ENCODE measurements around the gene MTX1.
A peak's percentile ranks its signal among the peaks of the same experiment; 100 is the strongest.
"Not testable (repeated sequence)": the region's sequence is repeated elsewhere in the genome, so short reads cannot be mapped to it uniquely, and the experiment has no call there.

MTX1 gene

GRCh38 chr1:155241841-155242264 lies 33.4 kb downstream of the MTX1 start:
- DNase-seq: peak; percentile 66

GRCh38 chr1:155242805-155243358 lies 34.4 kb downstream of the MTX1 start:
- no peak for DNase-seq

DNA sequence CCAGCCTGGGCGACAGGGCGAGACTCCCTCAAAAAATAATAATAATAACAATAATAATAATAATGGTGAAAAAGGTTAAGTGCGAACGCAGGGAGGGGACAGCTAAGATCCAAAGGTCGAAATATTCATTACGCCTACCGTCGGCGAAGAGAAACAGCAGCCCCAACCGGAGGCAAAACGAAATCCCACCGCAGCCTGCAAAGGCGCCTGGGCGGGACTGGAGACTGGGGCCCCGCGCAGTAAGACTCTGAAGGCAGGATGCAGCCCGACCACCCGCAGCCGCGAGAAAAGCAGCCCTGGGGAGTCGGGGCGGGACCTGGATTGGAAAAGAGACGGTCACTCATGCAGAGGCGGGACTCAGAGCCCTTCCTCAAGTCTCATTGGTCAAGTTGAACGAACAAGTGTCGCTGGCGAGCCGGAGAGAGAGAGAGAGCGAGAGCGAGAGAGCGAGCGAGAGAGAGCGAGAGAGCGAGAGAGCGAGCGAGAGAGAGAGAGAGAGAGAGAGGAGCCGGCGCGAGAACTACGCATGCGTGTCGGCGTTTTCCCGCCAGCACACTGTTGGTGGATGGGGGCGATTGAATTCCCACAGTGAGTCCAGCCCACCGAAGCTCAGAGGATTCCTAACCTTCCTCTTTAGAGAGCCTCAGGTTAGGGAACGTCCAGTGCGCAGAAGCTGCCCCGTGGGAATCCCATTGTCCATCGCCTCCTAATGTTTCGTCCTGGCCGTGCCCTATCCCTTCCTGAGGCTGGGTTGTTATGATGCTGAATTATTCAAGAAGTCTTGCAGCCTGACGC lies 36.1 kb downstream of the MTX1 start:
- DNase-seq: peak; percentile 100

GRCh38 chr1:155245163-155245524 lies 36.6 kb downstream of the MTX1 start:
- DNase-seq: no peak

DNA sequence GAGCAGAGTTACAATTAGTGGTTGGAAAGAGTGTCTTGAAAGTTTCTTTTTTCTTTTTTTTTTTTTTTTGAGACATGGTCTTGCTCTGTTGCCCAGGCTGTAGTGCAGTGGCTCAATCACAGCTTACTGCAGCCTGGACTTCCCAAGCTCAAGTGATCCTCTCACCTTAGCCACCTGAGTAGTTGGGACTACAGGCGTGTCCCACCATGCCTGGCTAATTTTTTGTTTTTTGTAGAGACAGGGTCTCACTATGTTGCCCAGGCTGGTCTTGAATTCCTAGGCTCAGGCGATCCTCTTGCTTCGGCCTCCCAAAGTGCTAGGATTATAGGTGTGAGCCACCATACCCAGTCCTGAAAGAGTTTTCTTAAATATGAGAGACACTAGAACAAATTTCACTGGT lies 38.3 kb downstream of the MTX1 start:
- not testable (repeated sequence) for DNase-seq

DNA sequence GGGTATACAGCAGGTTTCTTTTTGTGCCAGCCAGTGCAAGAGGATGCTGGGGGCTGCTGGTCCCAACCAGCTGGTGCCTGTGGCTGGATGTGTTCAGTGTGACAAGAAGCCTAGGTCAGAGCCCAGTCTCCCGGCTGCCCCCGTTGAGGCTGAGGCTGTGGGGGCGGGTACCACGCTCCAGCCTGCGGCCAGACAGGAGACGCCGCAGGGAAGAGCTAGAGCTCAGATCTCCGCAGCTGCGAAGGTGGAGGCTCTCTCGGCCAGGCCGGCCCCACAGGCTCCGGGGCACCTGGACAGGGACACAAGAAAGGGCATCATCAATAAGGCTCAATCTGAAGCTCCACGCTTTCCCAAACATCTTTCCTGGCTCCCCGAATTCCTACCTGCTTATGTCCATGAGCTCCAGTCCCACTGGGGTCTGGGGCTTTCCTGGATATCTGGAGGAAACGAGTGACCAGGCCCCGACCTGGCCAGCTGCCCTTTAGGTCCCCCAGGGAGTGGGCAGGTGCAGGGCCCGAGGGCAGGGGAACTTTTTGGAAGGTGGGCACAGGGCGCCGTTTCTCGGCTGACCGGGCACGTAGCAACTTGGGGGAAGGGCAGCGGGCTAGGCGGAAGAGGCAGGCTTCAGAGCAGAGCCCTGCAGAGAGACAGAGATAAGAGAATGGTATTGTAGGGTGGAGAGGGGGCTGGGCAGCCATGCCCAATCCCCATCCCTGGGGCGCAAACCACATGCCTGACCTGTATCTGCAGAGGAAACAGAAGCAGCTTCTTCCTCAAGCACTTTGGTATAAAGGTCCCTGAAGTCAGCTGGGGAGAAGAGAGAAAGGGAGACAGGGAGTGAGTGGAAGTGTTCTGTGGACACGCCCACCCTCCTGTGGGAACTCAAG lies 39.4 kb downstream of the MTX1 start:
- DNase-seq: peak; percentile 94

DNA sequence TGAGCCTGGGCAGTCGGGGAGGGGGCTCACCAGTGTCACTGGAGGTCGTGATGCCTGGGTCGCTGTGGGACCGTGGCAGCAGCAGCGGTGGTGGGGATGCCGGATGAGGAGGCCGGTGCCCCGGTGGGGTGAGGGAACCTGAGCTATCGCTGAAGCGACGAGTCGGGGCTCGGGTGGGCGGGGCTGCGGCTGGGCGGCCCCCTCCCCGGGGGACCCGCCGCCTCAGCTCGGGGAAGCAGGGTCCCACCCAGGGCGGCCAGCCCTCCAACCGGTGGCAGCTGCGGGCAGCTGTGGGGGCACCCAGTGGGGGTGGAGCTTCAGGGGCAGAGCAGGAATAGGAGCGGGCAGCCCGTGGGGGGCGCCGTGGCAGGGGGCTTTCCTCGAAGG lies 41.7 kb downstream of the MTX1 start:
- peak; percentile 54 for DNase-seq

GRCh38 chr1:155250633-155251449 lies 42.3 kb downstream of the MTX1 start:
- DNase-seq: peak; percentile 99

- DNase-seq: no peak
Measured at GRCh38 chr1:155251566-155251965, 43.1 kb downstream of the MTX1 start.

- DNase-seq: peak; percentile 16
Measured at GRCh38 chr1:155253208-155253607, 44.7 kb downstream of the MTX1 start.

DNA sequence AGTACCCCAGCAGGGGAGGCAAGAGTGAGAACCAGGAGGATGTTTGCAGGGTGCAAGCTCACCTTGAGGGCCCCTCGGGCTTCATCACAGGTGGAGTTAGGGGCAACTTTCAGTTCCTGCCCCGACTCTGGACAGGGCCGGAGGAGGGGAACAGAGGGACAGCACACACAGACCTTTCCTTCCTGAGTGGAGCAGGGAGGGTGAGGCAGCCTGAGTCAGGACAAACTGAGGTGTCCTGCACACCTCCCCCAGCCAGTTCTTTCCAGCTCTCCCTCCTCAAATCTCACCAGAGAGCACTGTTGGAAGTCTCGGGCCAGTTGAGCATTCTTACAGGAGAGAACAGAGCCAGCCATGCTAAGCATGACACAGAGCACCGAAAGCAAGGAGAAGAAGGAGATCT lies 45.3 kb downstream of the MTX1 start:
- DNase-seq: no peak

- no peak for DNase-seq
Measured at GRCh38 chr1:155254228-155254713, 45.8 kb downstream of the MTX1 start.

GRCh38 chr1:155254714-155255242 lies 46.3 kb downstream of the MTX1 start:
- DNase-seq: no peak

DNA sequence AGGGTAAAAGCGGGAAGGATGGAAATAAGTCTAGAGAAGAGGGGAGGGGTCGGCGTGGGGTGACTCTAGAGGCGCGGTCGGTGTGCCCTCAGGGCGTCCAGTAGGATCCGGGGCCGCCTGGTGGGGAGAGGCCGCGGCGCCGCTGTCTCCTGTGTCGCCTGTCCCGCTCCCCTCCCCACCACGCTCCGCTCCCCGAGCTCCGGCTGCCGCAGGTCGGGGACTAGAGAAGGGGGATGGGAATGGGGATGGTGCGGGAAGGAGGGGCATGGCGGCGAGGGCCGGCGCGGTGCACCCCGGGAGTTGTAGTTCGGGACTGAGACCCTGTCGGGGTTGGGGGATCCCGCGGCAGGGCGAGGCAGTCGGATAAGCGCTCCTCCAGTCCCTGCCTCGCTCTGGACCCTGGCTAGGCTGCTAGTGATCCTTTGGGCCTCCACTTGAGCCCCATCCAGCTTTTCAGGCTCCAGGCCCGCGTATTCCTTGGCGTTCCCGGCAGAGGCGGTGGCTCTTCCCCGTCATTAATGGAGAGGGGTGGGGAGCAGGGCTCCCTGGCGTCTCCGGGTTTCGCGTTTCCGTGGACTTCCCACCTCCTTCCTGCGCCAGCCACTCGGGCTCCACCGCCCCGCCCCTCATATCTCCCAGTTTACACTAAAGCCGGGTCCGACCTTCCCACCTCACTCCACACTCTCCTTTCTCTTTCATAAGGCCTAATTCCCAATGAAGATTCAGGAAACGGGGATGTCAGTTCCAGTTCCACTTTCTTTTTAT lies 46.9 kb downstream of the MTX1 start, which contains the start of gene ENTREP3:
ENTREP3 (minus strand) TSS at position 241 of the 765 bp plus-strand sequence. CDS start 606 bp downstream, outside the sequence.
- peak; percentile 87 for DNase-seq

DNA sequence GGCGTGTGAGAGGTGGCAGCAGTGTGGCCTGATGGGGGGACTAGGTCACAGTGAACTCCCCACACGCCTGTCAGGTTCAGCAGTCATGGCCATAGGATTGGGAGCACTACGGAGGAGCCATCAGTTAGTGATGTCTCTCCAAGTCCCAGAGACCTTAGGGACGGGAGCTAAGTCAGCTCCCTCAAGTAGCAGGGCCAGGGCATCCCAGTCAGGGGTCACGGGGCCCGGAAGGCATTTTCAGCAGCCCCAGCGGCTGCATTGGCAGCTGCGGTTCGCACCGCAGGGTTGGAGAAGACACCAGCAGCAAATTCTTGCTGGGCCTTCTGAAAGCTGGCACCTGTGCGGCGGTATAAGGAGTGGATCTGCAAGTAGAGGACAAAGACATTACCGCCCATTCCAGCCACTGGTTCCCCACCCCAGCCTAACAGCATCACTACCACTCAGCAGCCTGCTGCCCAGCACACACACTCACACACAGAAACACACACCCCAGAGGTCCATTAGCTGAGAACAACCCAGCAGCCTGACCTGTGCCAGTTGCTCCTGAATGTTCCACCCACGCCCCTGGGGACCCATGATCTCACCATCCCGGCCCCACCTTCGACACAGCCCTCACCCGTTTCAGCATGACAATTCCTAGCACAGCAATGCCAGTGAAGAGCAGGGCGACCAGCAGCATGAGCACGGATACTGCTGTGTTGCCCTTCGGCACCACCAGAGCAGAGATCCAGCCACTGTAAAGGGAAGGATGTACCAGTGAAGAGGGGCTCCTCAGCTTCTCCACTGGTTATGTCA lies 47.8 kb downstream of the MTX1 start:
- no peak for DNase-seq

GRCh38 chr1:155260276-155260675 lies 51.8 kb downstream of the MTX1 start:
- no peak for DNase-seq

GRCh38 chr1:155261493-155261851 lies 53.0 kb downstream of the MTX1 start:
- peak; percentile 43 for DNase-seq

- peak; percentile 99 for DNase-seq
Measured at GRCh38 chr1:155261852-155262673, 53.6 kb downstream of the MTX1 start, which contains the start of gene SCAMP3. SCAMP3 (minus strand) TSS chr1:155262360; CDS start chr1:155262151, 209 bp downstream.

GRCh38 chr1:155263067-155263466 lies 54.6 kb downstream of the MTX1 start:
- DNase-seq: no peak
